Thyroid gland (tissue), 4 donors: ENCODE results near the gene UBASH3A.

Experiments
- CTCF ChIP-seq, 6 experiments: fragments of 200-600 bp in 3 of 6; fragments of 450-650 bp in 3 of 6; sonication (generic) in 3 of 6; IDR thresholded peaks; one replicate each; pipeline ENCODE4 v1.5.1; 2016 to 2019; ENCODE audit warnings: antibody characterized with exemption in 6 of 6, mild to moderate bottlenecking in 2 of 6, inconsistent platforms in 1 of 6, moderate library complexity in 1 of 6
- POLR2A ChIP-seq, 2 donors: fragments of 450-650 bp; IDR thresholded peaks; one replicate each; pipeline ENCODE4 v1.6.1; 2017; ENCODE audit warnings: antibody characterized with exemption in 2 of 2, mild to moderate bottlenecking in 2 of 2, moderate library complexity in 1 of 2

- TF ChIP-seq CTCF (IDR thresholded peaks at IDR 0.05) (no peak), POLR2A (IDR thresholded peaks at IDR 0.05) (no peak)
Measured at GRCh38 chr21:42358937-42359336, 44.8 kb upstream of the UBASH3A start.
